ENCODE data around the gene GLB1L.

Gene GLB1L

DNA sequence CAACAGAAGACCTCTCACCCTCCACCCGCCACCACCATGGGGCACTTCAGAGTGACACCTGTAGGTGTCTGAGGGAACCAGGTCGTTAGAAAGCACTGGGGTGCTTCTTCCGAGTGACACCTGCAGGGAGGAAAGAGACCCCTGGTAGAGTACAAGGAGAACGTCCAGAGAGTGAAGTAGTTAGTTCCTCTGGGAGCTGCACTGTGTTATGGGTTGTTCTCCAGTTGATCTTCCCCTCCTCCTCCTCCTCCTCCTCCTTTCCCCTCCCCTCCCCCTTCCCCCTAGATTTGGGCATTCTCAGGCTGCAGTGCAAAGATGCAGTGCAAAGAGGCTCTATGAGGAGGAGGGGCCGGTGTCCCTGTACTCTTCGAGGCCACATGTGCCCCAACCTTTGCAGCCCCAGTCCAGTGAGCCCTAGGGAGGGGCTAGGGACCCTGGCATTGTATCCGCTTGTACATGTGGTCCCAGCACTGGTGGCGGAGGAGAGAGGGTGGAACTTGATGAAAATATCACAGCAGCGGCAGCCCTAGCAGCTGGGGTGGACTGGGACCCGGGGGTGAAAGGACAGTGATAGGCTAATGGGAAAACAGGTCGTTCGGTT, 34.8 kb upstream of the GLB1L start:
- TF ChIP-seq, protein P1, sequence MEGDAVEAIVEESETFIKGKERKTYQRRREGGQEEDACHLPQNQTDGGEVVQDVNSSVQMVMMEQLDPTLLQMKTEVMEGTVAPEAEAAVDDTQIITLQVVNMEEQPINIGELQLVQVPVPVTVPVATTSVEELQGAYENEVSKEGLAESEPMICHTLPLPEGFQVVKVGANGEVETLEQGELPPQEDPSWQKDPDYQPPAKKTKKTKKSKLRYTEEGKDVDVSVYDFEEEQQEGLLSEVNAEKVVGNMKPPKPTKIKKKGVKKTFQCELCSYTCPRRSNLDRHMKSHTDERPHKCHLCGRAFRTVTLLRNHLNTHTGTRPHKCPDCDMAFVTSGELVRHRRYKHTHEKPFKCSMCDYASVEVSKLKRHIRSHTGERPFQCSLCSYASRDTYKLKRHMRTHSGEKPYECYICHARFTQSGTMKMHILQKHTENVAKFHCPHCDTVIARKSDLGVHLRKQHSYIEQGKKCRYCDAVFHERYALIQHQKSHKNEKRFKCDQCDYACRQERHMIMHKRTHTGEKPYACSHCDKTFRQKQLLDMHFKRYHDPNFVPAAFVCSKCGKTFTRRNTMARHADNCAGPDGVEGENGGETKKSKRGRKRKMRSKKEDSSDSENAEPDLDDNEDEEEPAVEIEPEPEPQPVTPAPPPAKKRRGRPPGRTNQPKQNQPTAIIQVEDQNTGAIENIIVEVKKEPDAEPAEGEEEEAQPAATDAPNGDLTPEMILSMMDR (IDR thresholded peaks at IDR 0.05) = no peak

DNA sequence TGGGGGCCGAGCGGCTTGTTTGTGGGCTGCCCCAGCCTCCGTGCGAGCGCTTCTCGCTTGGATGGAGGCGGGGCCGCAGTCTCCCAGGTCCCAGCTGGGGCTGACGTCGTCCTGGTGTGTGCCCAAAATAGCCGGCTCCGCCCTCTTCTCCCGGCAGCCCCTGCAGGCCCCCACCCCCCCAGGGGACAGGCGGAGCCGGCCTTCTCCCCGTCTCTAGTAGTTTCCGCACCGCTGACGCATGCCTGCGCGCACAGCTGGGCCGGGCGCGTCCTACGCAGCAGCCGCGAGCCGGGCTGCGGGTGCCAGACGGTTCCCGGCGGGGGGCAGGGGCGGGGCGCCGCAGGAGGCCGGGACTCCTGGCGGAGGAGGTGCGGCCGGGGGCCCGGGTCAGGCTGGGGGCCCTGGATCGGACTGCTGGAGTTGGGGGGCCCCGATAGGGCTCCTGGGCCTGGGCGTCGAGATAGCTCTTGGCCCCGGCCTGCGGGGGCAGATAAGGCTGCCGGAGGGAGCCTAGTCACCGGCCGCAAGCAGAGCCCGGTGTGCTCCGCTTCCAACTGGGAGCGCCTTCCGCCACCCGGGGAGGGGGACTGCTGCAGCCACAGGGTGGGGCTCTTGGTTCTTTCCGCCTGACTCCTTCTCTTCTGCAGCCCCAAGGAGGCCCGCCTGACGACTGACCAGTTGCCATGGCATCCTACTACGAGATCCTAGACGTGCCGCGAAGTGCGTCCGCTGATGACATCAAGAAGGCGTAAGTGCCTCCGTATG, 34.1 kb upstream of the GLB1L start, which contains the start of gene DNAJB2:
Gene DNAJB2 (plus strand): TSS at position 216 of the 765 bp plus-strand sequence. CDS start 468 bp downstream, at position 684.
- Histone ChIP-seq H3K4me3 (peak within 1 kb of the TSS; percentile 93), H3K27ac (peak within 1 kb of the TSS; percentile 99)
- DNase-seq (ENCODE audit: low spot score) = peak; percentile 99
- TF ChIP-seq, protein P1 (IDR thresholded peaks at IDR 0.05) = no peak

More for the DNA sequence above, 34.8 kb upstream of the GLB1L start:
- H3K27ac ChIP-seq = peak overlapping the region; percentile 99
- DNase-seq (ENCODE audit: low spot score) = no peak
- peak overlapping the region; percentile 93 for H3K4me3 ChIP-seq

DNA sequence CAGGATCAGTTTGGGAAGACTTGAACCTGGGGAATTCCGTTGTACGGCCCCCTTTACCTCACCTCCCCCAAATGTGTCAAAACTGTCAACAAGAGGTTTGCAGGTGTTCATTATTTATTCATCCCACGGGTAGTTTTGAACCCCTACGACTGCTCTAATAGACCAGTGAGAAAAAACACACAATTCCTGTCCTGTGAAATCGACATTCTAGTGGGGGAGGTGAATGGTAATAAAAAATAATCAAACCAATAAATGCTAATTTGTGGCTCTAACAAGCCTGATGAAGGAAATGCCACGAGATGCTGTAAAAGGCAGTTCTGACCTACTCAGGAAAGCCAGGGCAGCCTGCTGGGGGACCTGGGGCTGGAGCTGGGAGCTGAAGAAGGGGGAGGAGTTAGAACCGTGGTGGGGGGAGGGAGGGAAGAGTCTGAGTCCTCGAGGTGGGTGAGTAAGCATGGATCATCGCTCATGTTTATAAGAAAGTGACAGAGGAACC, 33.5 kb upstream of the GLB1L start:
- peak overlapping the region; percentile 99 for H3K27ac ChIP-seq
- H3K4me3 ChIP-seq = peak overlapping the region; percentile 93
- TF ChIP-seq, protein P1 (IDR thresholded peaks at IDR 0.05) = no peak
- DNase-seq (ENCODE audit: low spot score) = no peak

DNA sequence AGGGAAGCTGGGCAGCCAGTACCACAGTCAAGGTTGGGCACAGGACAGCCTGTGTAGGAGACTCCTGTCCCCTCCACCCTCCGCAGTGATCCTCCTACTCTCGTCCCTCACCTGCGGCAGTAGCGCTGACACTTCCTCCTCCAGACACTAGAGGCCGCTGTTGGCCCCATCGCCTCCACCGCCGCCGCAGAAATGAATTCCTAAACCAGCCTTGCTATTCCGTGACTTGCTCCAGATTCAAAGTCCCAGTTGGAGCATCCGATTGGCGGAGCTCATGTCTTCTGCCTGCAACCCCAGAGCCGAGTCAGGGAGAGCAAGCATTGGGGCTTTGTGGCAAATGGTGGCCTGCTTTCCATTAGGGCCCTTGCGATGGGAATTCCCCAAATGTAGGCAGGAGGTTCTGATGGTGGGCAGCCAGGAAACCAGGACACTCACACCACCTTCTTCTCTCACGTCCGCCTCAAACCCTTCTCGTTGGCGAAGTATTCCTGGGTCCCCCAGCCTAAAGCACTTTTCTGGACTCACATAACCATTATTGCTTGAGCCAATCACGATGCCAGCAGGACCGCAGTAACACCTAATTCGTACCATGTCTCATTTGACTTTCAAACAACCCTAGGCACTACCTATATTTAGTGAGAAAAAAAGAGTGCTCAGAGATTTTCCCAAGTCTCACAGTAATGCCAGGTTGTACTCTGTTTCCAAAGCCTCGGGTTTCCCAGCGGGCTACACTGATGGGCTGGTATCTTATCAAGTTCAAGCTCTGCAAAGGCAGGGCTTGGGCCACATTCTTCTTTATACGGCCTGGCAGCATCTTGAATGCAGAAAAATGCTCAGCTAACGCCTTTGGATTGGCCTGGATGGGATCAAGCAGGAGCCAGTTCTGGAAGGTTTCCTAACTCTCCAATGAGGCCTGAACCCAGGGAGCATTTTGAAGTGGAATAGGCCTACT, 32.7 kb upstream of the GLB1L start:
- TF ChIP-seq, protein P1 (IDR thresholded peaks at IDR 0.05) = peak; percentile 100
- peak overlapping the region; percentile 93 for H3K4me3 ChIP-seq
- peak overlapping the region; percentile 99 for H3K27ac ChIP-seq
- peak; percentile 90 for DNase-seq (ENCODE audit: low spot score)

DNA sequence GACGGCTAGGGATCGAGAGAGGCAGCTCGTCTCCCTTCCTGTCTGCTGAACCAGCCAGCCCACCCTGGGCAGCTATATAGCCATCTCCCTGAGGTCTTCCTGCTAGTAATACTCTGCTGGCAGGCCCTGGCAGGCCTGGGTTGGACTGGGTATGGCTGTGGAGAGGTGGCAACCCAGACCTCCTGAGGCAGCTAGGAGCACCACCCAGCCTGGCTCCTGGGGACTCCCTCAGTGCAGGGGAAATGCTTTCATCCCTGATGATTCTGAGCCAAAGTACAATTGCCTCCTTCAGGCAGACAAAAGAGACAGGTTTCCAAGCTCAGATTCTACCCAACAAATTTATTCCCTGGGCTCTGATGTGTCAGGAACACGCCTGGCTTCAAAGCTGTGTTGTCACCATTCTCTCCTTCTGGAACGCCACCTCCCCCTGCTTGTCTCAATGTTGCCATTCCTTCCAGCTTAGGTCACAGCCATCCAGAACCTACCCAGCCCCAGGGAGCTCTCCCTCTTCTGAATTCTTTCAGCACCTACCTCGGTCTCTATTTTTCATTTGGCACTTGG, 29.2 kb upstream of the GLB1L start:
- Histone ChIP-seq H3K4me3 (no peak overlapping the region), H3K27ac (peak overlapping the region; percentile 84 to 96)
- peak; percentile 79 for DNase-seq (ENCODE audit: low spot score)
- TF ChIP-seq, protein P1 (IDR thresholded peaks at IDR 0.05) = no peak

DNA sequence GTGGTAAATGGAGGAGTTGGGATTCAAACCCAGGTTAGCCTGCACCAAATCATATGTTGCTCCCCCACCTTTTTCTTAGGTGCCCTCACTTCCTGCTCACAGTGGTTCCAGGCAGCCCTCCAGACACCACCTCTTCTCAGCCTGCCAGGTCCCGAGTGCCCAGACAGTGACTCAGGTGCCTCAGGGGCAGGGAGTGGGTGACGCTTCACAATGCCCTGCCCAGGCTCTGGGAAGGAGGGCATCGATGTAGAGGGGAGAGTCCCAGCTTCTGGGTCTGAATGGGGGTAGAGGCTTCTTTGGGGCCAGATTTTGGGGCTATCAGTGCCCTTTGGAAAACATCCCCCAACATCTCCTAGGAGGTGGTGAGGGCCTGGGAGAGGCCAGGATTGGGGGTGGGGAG, 28.7 kb upstream of the GLB1L start:
- TF ChIP-seq, protein P1 (IDR thresholded peaks at IDR 0.05) = no peak
- Histone ChIP-seq H3K27ac (peak overlapping the region; percentile 84 to 96), H3K4me3 (no peak overlapping the region)
- DNase-seq (ENCODE audit: low spot score) = no peak
